ENCODE measurements around the gene UGP2.
"Not testable (repeated sequence)": the region's sequence is repeated elsewhere in the genome, so short reads cannot be mapped to it uniquely, and the experiment has no call there.

The UGP2 gene

DNA sequence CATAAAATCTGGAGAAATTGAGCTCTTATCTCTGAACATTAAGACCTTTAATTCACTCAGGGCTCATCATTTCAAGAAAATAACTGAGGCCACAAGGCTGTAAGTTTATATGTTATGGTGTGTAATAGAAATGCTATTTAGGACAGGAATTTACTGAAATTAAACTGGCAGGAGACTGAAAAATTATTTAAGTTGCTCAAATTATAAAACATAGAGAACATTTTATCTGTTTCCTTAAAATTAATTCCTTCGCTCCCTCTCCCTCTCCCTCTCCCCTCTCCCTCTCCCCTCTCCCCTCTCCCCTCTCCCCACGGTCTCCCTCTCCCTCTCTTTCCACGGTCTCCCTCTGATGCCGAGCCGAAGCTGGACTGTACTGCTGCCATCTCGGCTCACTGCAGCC lies 33.7 kb upstream of the UGP2 start:
- not testable (repeated sequence) for H3K79me2 ChIP-seq (ENCODE audit: control insufficient read depth, insufficient read depth, low read length); H3K79me1 ChIP-seq (ENCODE audit: low read length); H2AK5ac ChIP-seq (ENCODE audit: low read length); H3K27ac ChIP-seq (ENCODE audit: low read depth, low read length); H3K18ac ChIP-seq (ENCODE audit: low read length); H4K5ac ChIP-seq (ENCODE audit: low read length); H3K9ac ChIP-seq (ENCODE audit: low read length); H3K4me2 ChIP-seq (ENCODE audit: low read length); H3K23ac ChIP-seq (ENCODE audit: low read length); H3K4me3 ChIP-seq (ENCODE audit: low read length); DNase-seq; H3K4me1 ChIP-seq (ENCODE audit: control insufficient read depth, low read depth, low read length); H3K4ac ChIP-seq (ENCODE audit: low read depth, low read length); H2BK120ac ChIP-seq (ENCODE audit: low read depth, low read length); H3K27me3 ChIP-seq (ENCODE audit: insufficient read depth, low read length, poor library complexity); H2BK5ac ChIP-seq (ENCODE audit: low read length); H2BK15ac ChIP-seq (replicated peaks; ENCODE audit: low read depth); H4K8ac ChIP-seq (ENCODE audit: low read depth, low read length); H3K36me3 ChIP-seq (ENCODE audit: control insufficient read depth, insufficient read depth, low read length); H3K56ac ChIP-seq (ENCODE audit: low read length)
- no CpG with 5 or more reads among the region's 6 CpGs for WGBS (ENCODE audit: extremely low coverage, insufficient coverage, low lambda C conversion rate)

DNA sequence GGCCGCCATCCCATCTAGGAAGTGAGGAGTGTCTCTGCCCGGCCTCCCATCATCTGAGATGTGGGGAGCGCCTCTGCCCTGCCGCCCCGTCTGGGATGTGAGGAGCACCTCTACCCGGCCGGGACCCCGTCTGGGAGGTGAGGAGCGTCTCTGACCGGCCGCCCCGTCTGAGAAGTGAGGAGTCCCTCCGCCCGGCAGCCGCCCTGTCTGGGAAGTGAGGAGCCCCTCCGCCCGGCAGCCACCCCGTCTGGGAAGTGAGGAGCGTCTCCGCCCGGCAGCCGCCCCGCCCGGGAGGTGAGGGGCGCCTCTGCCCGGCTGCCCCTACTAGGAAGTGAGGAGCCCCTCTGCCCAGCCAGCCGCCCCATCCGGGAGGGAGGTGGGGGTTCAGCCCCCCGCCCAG lies 32.8 kb upstream of the UGP2 start:
- H4K5ac ChIP-seq (ENCODE audit: low read length); H3K36me3 ChIP-seq (ENCODE audit: control insufficient read depth, insufficient read depth, low read length); H3K27me3 ChIP-seq (ENCODE audit: insufficient read depth, low read length, poor library complexity); DNase-seq; H3K23ac ChIP-seq (ENCODE audit: low read length); H3K9ac ChIP-seq (ENCODE audit: low read length); H3K4ac ChIP-seq (ENCODE audit: low read depth, low read length); H2BK15ac ChIP-seq (replicated peaks; ENCODE audit: low read depth); H3K4me2 ChIP-seq (ENCODE audit: low read length); H3K4me3 ChIP-seq (ENCODE audit: low read length); H3K79me2 ChIP-seq (ENCODE audit: control insufficient read depth, insufficient read depth, low read length); H3K79me1 ChIP-seq (ENCODE audit: low read length); H3K4me1 ChIP-seq (ENCODE audit: control insufficient read depth, low read depth, low read length); H2BK5ac ChIP-seq (ENCODE audit: low read length); H2AK5ac ChIP-seq (ENCODE audit: low read length); H3K56ac ChIP-seq (ENCODE audit: low read length); H2BK120ac ChIP-seq (ENCODE audit: low read depth, low read length); H3K27ac ChIP-seq (ENCODE audit: low read depth, low read length); H3K18ac ChIP-seq (ENCODE audit: low read length); H4K8ac ChIP-seq (ENCODE audit: low read depth, low read length): not testable (repeated sequence)
- no CpG with 5 or more reads among the region's 29 CpGs for WGBS (ENCODE audit: extremely low coverage, insufficient coverage, low lambda C conversion rate)

DNA sequence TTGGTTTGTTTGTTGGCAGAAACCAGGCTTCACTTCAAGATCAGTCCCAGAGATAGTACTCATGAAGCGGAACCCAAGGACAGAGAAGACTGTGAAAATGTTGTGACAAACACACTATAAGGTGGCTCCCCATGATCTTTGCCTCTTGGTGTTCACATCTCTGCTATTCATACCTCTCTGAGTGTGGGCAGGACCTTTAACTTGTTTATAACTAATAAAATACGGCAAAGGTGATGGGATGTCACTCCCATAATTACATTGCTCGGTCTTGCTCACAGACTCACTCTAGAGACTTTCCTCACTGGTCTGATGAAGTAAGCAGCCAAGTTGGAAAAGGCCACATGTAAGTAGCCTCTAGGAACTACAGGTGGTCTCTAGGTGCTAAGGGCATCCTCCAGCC lies 30.6 kb upstream of the UGP2 start:
- no peak overlapping the region for H3K4ac ChIP-seq (ENCODE audit: low read depth, low read length)
- no peaks in the 10 kb centered on the region for H3K4me1 ChIP-seq (ENCODE audit: control insufficient read depth, low read depth, low read length)
- H2BK120ac ChIP-seq (ENCODE audit: low read depth, low read length), result no peak overlapping the region
- no peak overlapping the region for H3K18ac ChIP-seq (ENCODE audit: low read length)
- no peak for DNase-seq
- H2AK5ac ChIP-seq (ENCODE audit: low read length), result no peak overlapping the region
- H4K8ac ChIP-seq (ENCODE audit: low read depth, low read length), result no peak overlapping the region
- no peaks in the 10 kb centered on the region for H3K79me1 ChIP-seq (ENCODE audit: low read length)
- no peaks in the 10 kb centered on the region for H3K79me2 ChIP-seq (ENCODE audit: control insufficient read depth, insufficient read depth, low read length)
- no peak overlapping the region for H3K56ac ChIP-seq (ENCODE audit: low read length)
- no peak overlapping the region for H3K4me3 ChIP-seq (ENCODE audit: low read length)
- no peaks in the 10 kb centered on the region for H3K36me3 ChIP-seq (ENCODE audit: control insufficient read depth, insufficient read depth, low read length)
- WGBS (ENCODE audit: extremely low coverage, insufficient coverage, low lambda C conversion rate), result no CpG with 5 or more reads among the region's 3 CpGs
- H2BK5ac ChIP-seq (ENCODE audit: low read length), result no peak overlapping the region
- H3K27me3 ChIP-seq (ENCODE audit: insufficient read depth, low read length, poor library complexity), result no peaks in the 10 kb centered on the region
- no peak overlapping the region for H4K5ac ChIP-seq (ENCODE audit: low read length)
- H3K23ac ChIP-seq (ENCODE audit: low read length), result no peak overlapping the region
- no peak overlapping the region for H3K27ac ChIP-seq (ENCODE audit: low read depth, low read length)
- no peak overlapping the region for H3K9ac ChIP-seq (ENCODE audit: low read length)
- H2BK15ac ChIP-seq (replicated peaks; ENCODE audit: low read depth), result no peak overlapping the region
- no peak overlapping the region for H3K4me2 ChIP-seq (ENCODE audit: low read length)

DNA sequence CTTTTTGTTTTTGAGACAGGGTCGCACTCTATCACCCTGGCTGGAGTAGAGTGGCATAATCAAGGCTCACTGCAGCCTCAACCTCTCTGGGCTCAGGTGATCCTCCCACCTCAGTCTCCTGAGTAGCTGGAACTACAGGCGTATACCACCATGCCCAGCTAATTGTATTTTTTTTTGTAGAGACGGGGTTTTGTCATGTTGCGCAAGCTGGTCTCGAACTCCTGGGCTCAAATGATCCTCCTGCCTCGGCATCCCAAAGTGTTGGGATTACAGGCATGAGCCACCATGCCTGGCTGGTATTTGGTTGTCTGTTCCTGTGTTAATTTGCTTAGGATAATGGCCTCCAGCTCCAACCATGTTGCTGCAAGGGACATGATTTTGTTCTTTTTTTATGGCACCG lies 29.8 kb upstream of the UGP2 start:
- not testable (repeated sequence) for H3K27me3 ChIP-seq (ENCODE audit: insufficient read depth, low read length, poor library complexity); H3K9ac ChIP-seq (ENCODE audit: low read length); H3K4me3 ChIP-seq (ENCODE audit: low read length); H4K8ac ChIP-seq (ENCODE audit: low read depth, low read length); H2AK5ac ChIP-seq (ENCODE audit: low read length); H2BK5ac ChIP-seq (ENCODE audit: low read length); H3K56ac ChIP-seq (ENCODE audit: low read length); H3K79me1 ChIP-seq (ENCODE audit: low read length); H3K79me2 ChIP-seq (ENCODE audit: control insufficient read depth, insufficient read depth, low read length); H3K27ac ChIP-seq (ENCODE audit: low read depth, low read length); H2BK15ac ChIP-seq (replicated peaks; ENCODE audit: low read depth); H3K4me2 ChIP-seq (ENCODE audit: low read length); H2BK120ac ChIP-seq (ENCODE audit: low read depth, low read length); H4K5ac ChIP-seq (ENCODE audit: low read length); H3K4ac ChIP-seq (ENCODE audit: low read depth, low read length); H3K18ac ChIP-seq (ENCODE audit: low read length); DNase-seq; H3K4me1 ChIP-seq (ENCODE audit: control insufficient read depth, low read depth, low read length); H3K23ac ChIP-seq (ENCODE audit: low read length); H3K36me3 ChIP-seq (ENCODE audit: control insufficient read depth, insufficient read depth, low read length)
- no CpG with 5 or more reads among the region's 7 CpGs for WGBS (ENCODE audit: extremely low coverage, insufficient coverage, low lambda C conversion rate)

DNA sequence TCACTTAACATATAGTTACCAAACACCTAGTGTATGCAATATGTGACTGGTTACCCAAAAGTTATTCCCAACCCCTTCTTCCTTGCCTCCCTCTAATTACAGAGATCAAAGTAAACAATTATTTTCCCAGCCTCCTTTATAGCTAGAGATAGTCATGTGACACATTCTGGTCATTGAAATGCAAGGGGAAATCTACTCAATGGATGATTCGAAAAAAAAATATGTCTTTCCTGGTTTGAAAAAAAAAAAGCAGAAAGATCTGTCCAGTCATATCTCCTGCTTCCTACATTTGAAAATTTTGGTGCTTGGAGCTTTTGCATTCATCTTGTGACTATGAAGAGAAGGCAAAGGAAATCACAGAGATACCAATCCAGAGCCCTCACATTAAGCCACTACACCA lies 27.6 kb upstream of the UGP2 start:
- no CpG with 5 or more reads among the region's 1 CpG for WGBS (ENCODE audit: extremely low coverage, insufficient coverage, low lambda C conversion rate)
- Histone ChIP-seq H2BK15ac (replicated peaks; ENCODE audit: low read depth) (no peak overlapping the region), H3K27ac (ENCODE audit: low read depth, low read length) (no peak overlapping the region), H2AK5ac (ENCODE audit: low read length) (no peak overlapping the region), H3K4me1 (ENCODE audit: control insufficient read depth, low read depth, low read length) (no peaks in the 10 kb centered on the region), H2BK5ac (ENCODE audit: low read length) (no peak overlapping the region), H3K36me3 (ENCODE audit: control insufficient read depth, insufficient read depth, low read length) (no peaks in the 10 kb centered on the region), H3K9ac (ENCODE audit: low read length) (no peak overlapping the region), H4K8ac (ENCODE audit: low read depth, low read length) (no peak overlapping the region), H4K5ac (ENCODE audit: low read length) (no peak overlapping the region), H3K4ac (ENCODE audit: low read depth, low read length) (no peak overlapping the region), H3K56ac (ENCODE audit: low read length) (no peak overlapping the region), H2BK120ac (ENCODE audit: low read depth, low read length) (no peak overlapping the region), H3K27me3 (ENCODE audit: insufficient read depth, low read length, poor library complexity) (no peaks in the 10 kb centered on the region), H3K4me2 (ENCODE audit: low read length) (no peak overlapping the region), H3K18ac (ENCODE audit: low read length) (no peak overlapping the region), H3K79me1 (ENCODE audit: low read length) (no peaks in the 10 kb centered on the region), H3K23ac (ENCODE audit: low read length) (no peak overlapping the region), H3K4me3 (ENCODE audit: low read length) (no peak overlapping the region), H3K79me2 (ENCODE audit: control insufficient read depth, insufficient read depth, low read length) (no peaks in the 10 kb centered on the region)
- DNase-seq, result no peak

DNA sequence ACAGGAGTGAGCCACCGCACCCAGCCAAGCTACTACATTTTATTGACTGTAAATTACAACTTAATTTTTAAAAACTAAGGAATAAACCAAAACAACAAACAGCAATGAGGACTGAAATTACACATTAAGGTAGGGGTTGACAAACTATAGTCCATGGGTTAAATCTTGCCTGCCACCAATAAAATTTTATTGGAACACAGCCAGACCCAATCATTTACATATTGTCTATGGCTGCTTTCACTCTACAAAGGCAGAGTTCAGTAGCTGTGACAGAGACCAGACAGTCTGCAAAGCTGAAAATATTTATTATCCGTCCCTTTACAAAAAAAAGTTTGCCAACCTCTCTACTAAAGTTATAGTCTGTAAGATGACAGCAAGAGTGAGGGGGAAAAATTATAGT lies 24.3 kb upstream of the UGP2 start:
- Histone ChIP-seq H3K23ac (ENCODE audit: low read length) (no peak overlapping the region), H2BK120ac (ENCODE audit: low read depth, low read length) (no peak overlapping the region), H3K4ac (ENCODE audit: low read depth, low read length) (no peak overlapping the region), H3K79me1 (ENCODE audit: low read length) (no peaks in the 10 kb centered on the region), H3K27ac (ENCODE audit: low read depth, low read length) (no peak overlapping the region), H2BK5ac (ENCODE audit: low read length) (no peak overlapping the region), H3K18ac (ENCODE audit: low read length) (no peak overlapping the region), H4K8ac (ENCODE audit: low read depth, low read length) (no peak overlapping the region), H3K36me3 (ENCODE audit: control insufficient read depth, insufficient read depth, low read length) (no peaks in the 10 kb centered on the region), H3K4me3 (ENCODE audit: low read length) (no peak overlapping the region), H3K56ac (ENCODE audit: low read length) (no peak overlapping the region), H3K79me2 (ENCODE audit: control insufficient read depth, insufficient read depth, low read length) (no peaks in the 10 kb centered on the region), H3K27me3 (ENCODE audit: insufficient read depth, low read length, poor library complexity) (no peaks in the 10 kb centered on the region), H4K5ac (ENCODE audit: low read length) (no peak overlapping the region), H2BK15ac (replicated peaks; ENCODE audit: low read depth) (no peak overlapping the region), H2AK5ac (ENCODE audit: low read length) (no peak overlapping the region), H3K4me2 (ENCODE audit: low read length) (no peak overlapping the region), H3K4me1 (ENCODE audit: control insufficient read depth, low read depth, low read length) (no peaks in the 10 kb centered on the region), H3K9ac (ENCODE audit: low read length) (no peak overlapping the region)
- DNase-seq, result no peak
- no CpG with 5 or more reads among the region's 2 CpGs for WGBS (ENCODE audit: extremely low coverage, insufficient coverage, low lambda C conversion rate)
